ENCODE measurements around the gene AKT3.

Gene AKT3

GRCh38 chr1:243638186-243638585 is 211.9 kb downstream of the AKT3 start:
- no peaks in the 10 kb centered on the region for H3K4me1 Mint-ChIP-seq
- no peak overlapping the region for H3K4me3 Mint-ChIP-seq
- no peaks in the 10 kb centered on the region for H3K27me3 Mint-ChIP-seq (ENCODE audit: low read depth)
- no peak for TF ChIP-seq CTCF (IDR thresholded peaks at IDR 0.05; ENCODE audit: unreplicated experiment in 3 of 3)
- peaks cover 41% of the 10 kb centered on the region for H3K36me3 Mint-ChIP-seq (ENCODE audit: low read depth)
- H3K27ac Mint-ChIP-seq, result no peak overlapping the region
- peaks cover 14% of the 10 kb centered on the region for H3K9me3 Mint-ChIP-seq

GRCh38 chr1:243628476-243628907 is 221.6 kb downstream of the AKT3 start:
- Mint-ChIP-seq H3K9me3 (peaks cover 10% of the 10 kb centered on the region), H3K36me3 (ENCODE audit: low read depth) (peaks cover 49% of the 10 kb centered on the region), H3K27me3 (ENCODE audit: low read depth) (no peaks in the 10 kb centered on the region), H3K27ac (no peak overlapping the region), H3K4me1 (no peaks in the 10 kb centered on the region), H3K4me3 (no peak overlapping the region)
- TF ChIP-seq CTCF (IDR thresholded peaks at IDR 0.05; ENCODE audit: unreplicated experiment in 3 of 3), result no peak

GRCh38 chr1:243623841-243624240 is 226.2 kb downstream of the AKT3 start:
- Mint-ChIP-seq H3K27me3 (ENCODE audit: low read depth) (no peaks in the 10 kb centered on the region), H3K36me3 (ENCODE audit: low read depth) (peaks cover 43% of the 10 kb centered on the region), H3K27ac (no peak overlapping the region)

GRCh38 chr1:243621973-243622372 is 228.1 kb downstream of the AKT3 start:
- TF ChIP-seq CTCF (IDR thresholded peaks at IDR 0.05; ENCODE audit: unreplicated experiment in 3 of 3), result no peak
- peaks cover 13% of the 10 kb centered on the region for H3K9me3 Mint-ChIP-seq
- no peak overlapping the region for H3K4me3 Mint-ChIP-seq
- H3K36me3 Mint-ChIP-seq (ENCODE audit: low read depth), result peaks cover 35% of the 10 kb centered on the region
- H3K4me1 Mint-ChIP-seq, result no peaks in the 10 kb centered on the region
- no peaks in the 10 kb centered on the region for H3K27me3 Mint-ChIP-seq (ENCODE audit: low read depth)
- H3K27ac Mint-ChIP-seq, result peak overlapping the region in 1 of 3 experiments; percentile 30

More at GRCh38 chr1:243623841-243624240, 226.2 kb downstream of the AKT3 start:
- no peaks in the 10 kb centered on the region for H3K4me1 Mint-ChIP-seq
- H3K4me3 Mint-ChIP-seq, result no peak overlapping the region
- peaks cover 13% of the 10 kb centered on the region for H3K9me3 Mint-ChIP-seq
- no peak for TF ChIP-seq CTCF (IDR thresholded peaks at IDR 0.05; ENCODE audit: unreplicated experiment in 3 of 3)

GRCh38 chr1:243620096-243620495 is 229.9 kb downstream of the AKT3 start:
- H3K4me3 Mint-ChIP-seq, result no peak overlapping the region
- peaks cover 31% of the 10 kb centered on the region for H3K36me3 Mint-ChIP-seq (ENCODE audit: low read depth)
- TF ChIP-seq CTCF (IDR thresholded peaks at IDR 0.05; ENCODE audit: unreplicated experiment in 3 of 3), result no peak
- H3K27me3 Mint-ChIP-seq (ENCODE audit: low read depth), result no peaks in the 10 kb centered on the region
- peaks cover 13% of the 10 kb centered on the region for H3K9me3 Mint-ChIP-seq
- H3K4me1 Mint-ChIP-seq, result no peaks in the 10 kb centered on the region
- H3K27ac Mint-ChIP-seq, result no peak overlapping the region

GRCh38 chr1:243609698-243610097 is 240.3 kb downstream of the AKT3 start:
- Mint-ChIP-seq H3K4me1 (no peaks in the 10 kb centered on the region), H3K4me3 (no peak overlapping the region)

More at GRCh38 chr1:243609698-243610097, 240.3 kb downstream of the AKT3 start:
- Mint-ChIP-seq H3K36me3 (ENCODE audit: low read depth) (peaks cover 30% of the 10 kb centered on the region), H3K9me3 (peaks cover 3% of the 10 kb centered on the region), H3K27me3 (ENCODE audit: low read depth) (no peaks in the 10 kb centered on the region), H3K27ac (no peak overlapping the region)
- TF ChIP-seq CTCF (IDR thresholded peaks at IDR 0.05; ENCODE audit: unreplicated experiment in 3 of 3), result no peak

Measured in nephron (organoid).